GM12872 (cell line): ENCODE measurements around the gene GRIK4.

Experiments
- CTCF ChIP-seq: IDR thresholded peaks from 3 replicates; pipeline ENCODE4 v1.5.1; 2011; ENCODE audit warnings: low read depth, mild to moderate bottlenecking, low read length, moderate library complexity; ENCODE audit not compliant: insufficient read depth

Gene GRIK4

GRCh38 chr11:120707098-120707497 lies 195.6 kb downstream of the GRIK4 start:
- no peak for TF ChIP-seq CTCF

- no peak for TF ChIP-seq CTCF
Observed at GRCh38 chr11:120707663-120708062, 196.1 kb downstream of the GRIK4 start.

- TF ChIP-seq CTCF = no peak
Observed at GRCh38 chr11:120708511-120709183, 197.1 kb downstream of the GRIK4 start.

- TF ChIP-seq CTCF = no peak
Observed at GRCh38 chr11:120709808-120710207, 198.3 kb downstream of the GRIK4 start.

DNA sequence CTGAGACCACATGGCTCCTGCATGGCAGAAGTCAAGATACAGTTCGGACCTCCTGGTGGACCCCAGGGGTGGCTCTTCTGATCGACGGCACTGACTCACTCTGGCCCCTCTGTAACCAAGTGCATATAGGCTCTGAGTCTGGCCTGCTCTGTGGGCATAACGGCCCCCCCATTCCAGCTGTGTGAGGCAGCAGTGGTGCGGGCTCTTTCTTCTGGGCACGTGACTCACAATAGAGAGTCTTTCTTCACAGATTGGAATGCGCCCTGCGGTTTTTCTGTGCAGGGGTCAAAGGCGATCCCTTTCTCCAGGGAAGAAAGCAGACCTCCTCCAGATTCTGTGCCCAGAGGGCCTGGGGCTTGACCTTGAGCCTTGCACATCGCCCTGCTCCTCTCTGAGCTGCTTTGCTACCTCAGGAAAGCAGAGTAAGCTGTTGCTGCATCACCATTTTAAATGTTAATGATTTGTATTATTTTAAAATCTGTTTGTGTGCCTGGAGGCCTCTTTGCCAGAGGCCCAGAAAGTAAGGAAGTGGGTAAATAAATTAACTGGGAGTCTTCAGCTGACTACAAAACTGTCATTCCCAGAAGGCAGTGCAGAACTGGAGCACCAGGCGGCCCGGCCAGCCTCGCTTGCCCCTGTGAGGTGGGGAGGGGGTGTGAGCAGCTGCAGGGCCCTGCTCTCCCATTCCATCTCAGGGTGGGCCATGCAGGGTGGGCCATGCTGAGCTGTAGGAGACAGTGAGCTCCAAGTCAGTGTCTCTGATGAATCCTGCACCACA lies 199.0 kb downstream of the GRIK4 start:
- TF ChIP-seq CTCF = no peak

- TF ChIP-seq CTCF = no peak
Observed at GRCh38 chr11:120712014-120712413, 200.5 kb downstream of the GRIK4 start.

- TF ChIP-seq CTCF = no peak
Observed at GRCh38 chr11:120712881-120713280, 201.3 kb downstream of the GRIK4 start.
